Prostate gland (tissue), 2 donors: ENCODE measurements around the gene MINAR1. TPM values are rescaled to one million over a fixed set of nuclear protein-coding genes. Genes with fewer than 3 reads are reported as not detected.

Source experiments
- DNase-seq: peaks from one replicate; pipeline ENCODE4 v3.0.0-alpha.2; 2019; ENCODE audit warnings: low spot score
- H3K27ac ChIP-seq, 2 donors: fragments of 200-600 bp; sonication (generic); 2 replicates each; pipeline ENCODE4 v1.5.1; 2017 to 2019
- H3K27me3 ChIP-seq: fragments of 200-600 bp; sonication (generic); replicated peaks from 2 replicates; pipeline ENCODE4 v1.5.1; 2019; ENCODE audit not compliant: insufficient read depth
- H3K36me3 ChIP-seq, 2 donors: fragments of 200-600 bp; sonication (generic); 1 replicate in 1 of 2; 2 replicates in 1 of 2; pipeline versions ENCODE4 v1.5.1 to v1.8.1; 2017 to 2019
- H3K4me1 ChIP-seq: fragments of 200-600 bp; sonication (generic); replicated peaks from 2 replicates; pipeline ENCODE4 v1.5.1; 2019
- H3K4me3 ChIP-seq, 2 donors: fragments of 200-600 bp; sonication (generic); 2 replicates each; pipeline ENCODE4 v1.5.1; 2017 to 2019
- H3K9me3 ChIP-seq: fragments of 200-600 bp; sonication (generic); 2 replicates; pipeline ENCODE4 v1.5.1; 2017
- CTCF ChIP-seq, 4 experiments: fragments of 200-600 bp in 2 of 4; fragments of 450-650 bp in 2 of 4; sonication (generic) in 2 of 4; IDR thresholded peaks; 1 replicate in 3 of 4; 2 replicates in 1 of 4; pipeline ENCODE4 v1.5.1; 2016 to 2019; ENCODE audit warnings: antibody characterized with exemption in 4 of 4, mild to moderate bottlenecking in 2 of 4, moderate library complexity in 2 of 4
- POLR2A ChIP-seq: fragments of 450-650 bp; IDR thresholded peaks from one replicate; pipeline ENCODE4 v1.6.1; 2016; ENCODE audit warnings: antibody characterized with exemption, mild to moderate bottlenecking
- POLR2AphosphoS5 ChIP-seq: sonication (generic); formaldehyde crosslinking; IDR thresholded peaks from one replicate; pipeline ENCODE4 v1.6.1; 2017; ENCODE audit warnings: antibody characterized with exemption
- WGBS: methylation state at CpG from one replicate; pipeline ENCODE4 v1.1.5; 2018; 5-methylcytosine and 5-hydroxymethylcytosine counted together
- intact Hi-C: fragments of 100-400 bp; cut with DNase I; formaldehyde crosslinking; loops from one replicate; pipeline ENCODE4 v1.14.2; 2022
- total RNA-seq, 2 donors: library from RNA; depleted of rRNA; stranded (reverse); fragments of >200 nt; gene quantifications; one replicate each; pipeline ENCODE4 v1.1.0, GENCODE V29; 2016

MINAR1 gene, protein sequence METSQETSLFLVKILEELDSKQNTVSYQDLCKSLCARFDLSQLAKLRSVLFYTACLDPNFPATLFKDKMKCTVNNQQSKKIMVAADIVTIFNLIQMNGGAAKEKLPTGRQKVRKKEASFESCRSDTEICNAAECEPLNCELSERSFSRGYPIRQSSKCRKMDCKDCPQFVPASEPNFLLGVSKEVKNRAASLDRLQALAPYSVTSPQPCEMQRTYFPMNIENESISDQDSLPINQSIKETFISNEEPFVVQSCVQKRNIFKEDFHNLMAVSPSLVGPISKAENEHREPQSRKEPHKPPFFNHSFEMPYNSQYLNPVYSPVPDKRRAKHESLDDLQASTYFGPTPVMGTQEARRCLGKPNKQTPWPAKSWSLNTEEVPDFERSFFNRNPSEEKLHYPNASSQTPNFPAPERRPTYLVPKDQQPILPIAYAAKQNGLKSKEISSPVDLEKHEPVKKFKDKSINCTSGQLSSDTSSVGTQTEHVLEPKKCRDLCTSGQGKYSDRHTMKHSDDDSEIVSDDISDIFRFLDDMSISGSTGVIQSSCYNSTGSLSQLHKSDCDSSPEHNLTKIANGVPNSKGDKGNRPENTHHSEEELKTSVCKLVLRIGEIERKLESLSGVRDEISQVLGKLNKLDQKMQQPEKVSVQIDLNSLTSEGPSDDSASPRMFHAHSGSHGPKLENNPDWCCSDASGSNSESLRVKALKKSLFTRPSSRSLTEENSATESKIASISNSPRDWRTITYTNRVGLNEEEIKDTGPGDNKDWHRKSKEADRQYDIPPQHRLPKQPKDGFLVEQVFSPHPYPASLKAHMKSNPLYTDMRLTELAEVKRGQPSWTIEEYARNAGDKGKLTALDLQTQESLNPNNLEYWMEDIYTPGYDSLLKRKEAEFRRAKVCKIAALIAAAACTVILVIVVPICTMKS
- under 1 TPM; 0.32 to 0.57 TPM for total RNA-seq

DNA sequence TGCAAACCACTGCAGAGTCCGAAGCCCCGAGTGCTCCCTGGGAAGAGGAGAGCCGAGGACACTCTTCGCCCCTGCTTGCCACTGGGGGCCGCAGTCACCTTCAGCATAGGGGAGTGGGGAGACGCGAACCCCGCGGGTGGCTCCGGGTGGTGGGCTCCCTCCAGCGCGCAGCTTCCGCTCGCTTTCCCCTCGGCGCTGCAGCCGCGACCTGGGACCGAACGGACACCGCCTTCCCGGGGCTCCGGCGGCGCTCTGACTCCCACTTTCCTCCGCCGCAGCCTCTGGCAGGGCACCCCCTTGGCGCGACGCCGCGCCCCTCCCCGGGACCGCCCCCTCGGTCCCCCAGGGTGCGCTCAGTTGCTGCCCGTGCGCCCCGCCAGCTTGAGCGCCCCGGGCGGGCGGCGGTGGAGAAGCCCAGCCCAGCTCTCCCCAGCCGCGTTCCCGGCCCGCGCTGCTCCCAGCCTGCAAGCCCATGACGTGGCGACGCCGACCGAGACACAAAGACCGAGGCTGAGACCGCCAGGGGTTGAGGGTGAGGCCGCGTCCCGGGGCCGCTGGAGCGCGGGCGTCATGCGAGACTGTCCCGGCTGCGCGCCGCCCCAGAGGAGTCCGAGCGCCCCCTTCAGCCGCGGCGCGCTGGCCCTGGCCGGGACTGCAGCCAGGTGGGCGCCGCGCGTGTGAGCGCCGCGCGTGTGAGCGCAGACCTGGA, at the start of gene MINAR1:
Gene MINAR1, plus strand, starts transcription at position 701 of the 709 bp plus-strand sequence. CDS start 23,812 bp downstream, outside the sequence.
- Histone ChIP-seq H3K4me3 (peak within 1 kb of the TSS; percentile 36 to 40), H3K36me3 (no peaks in the 10 kb centered on the region), H3K27ac (no peak within 1 kb of the TSS), H3K4me1 (no peaks in the 10 kb centered on the region), H3K9me3 (no peaks in the 10 kb centered on the region), H3K27me3 (no peaks in the 10 kb centered on the region)
- no peak for DNase-seq
- TF ChIP-seq POLR2A (no peak), POLR2AphosphoS5 (no peak), CTCF (IDR thresholded peaks at IDR 0.05) (no peak)
- intact Hi-C loops: no loop called here
- WGBS: under 1% methylated on average over 45 of the region's 84 CpGs

- intact Hi-C loops: no loop called here
- no peaks in the 10 kb centered on the region for H3K27me3 ChIP-seq
- no peak for DNase-seq
- no peaks in the 10 kb centered on the region for H3K9me3 ChIP-seq
- 25% methylated on average over 4 of the region's 4 CpGs for WGBS
- H3K27ac ChIP-seq: no peak overlapping the region
- no peaks in the 10 kb centered on the region for H3K4me1 ChIP-seq
- H3K36me3 ChIP-seq: no peaks in the 10 kb centered on the region
- no peak overlapping the region for H3K4me3 ChIP-seq
- TF ChIP-seq POLR2A (no peak), POLR2AphosphoS5 (no peak), CTCF (IDR thresholded peaks at IDR 0.05) (no peak)
Measured at GRCh38 chr15:79394231-79394630, 37.9 kb upstream of the MINAR1 start.

GRCh38 chr15:79396850-79397249, 35.3 kb upstream of the MINAR1 start:
- no peak overlapping the region for H3K27ac ChIP-seq
- no peaks in the 10 kb centered on the region for H3K27me3 ChIP-seq
- intact Hi-C loops: no loop called here
- WGBS: 44% methylated on average over 6 of the region's 6 CpGs
- H3K4me1 ChIP-seq: no peaks in the 10 kb centered on the region
- no peaks in the 10 kb centered on the region for H3K9me3 ChIP-seq
- TF ChIP-seq CTCF (IDR thresholded peaks at IDR 0.05) (no peak), POLR2AphosphoS5 (no peak), POLR2A (no peak)
- no peaks in the 10 kb centered on the region for H3K36me3 ChIP-seq
- no peak for DNase-seq
- H3K4me3 ChIP-seq: no peak overlapping the region

DNA sequence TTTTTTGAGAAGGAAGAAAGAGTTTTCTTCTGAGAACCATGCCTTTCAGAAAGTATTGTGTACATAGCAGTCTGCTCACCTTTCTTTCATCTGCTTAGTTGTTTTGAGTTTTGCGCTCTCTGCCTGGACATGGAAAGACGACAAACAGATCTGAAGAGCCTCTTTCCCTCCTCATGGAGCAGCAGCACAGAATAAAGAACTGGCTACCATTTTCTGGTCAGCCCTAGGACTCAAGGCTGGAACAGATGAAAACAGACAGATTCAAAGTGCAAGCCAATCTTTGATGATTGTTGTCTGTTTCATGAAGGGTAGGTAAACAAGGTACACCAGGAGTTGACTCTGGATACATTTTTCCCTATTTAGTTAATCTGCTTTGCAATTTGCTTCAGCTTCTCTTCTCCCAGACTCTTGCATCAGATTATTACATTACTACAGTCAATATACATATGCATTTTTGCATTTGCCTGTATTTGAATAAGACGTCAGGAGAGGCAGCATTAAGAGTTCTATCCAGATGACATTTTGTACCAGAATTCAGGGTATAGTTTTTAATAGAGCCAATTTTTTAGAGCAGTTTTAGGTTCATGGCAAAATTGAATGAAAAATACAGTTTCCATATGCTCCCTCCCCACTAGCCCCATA, 34.7 kb upstream of the MINAR1 start:
- Histone ChIP-seq H3K36me3 (no peaks in the 10 kb centered on the region), H3K4me3 (no peak overlapping the region), H3K27me3 (no peaks in the 10 kb centered on the region), H3K9me3 (no peaks in the 10 kb centered on the region), H3K27ac (no peak overlapping the region), H3K4me1 (no peaks in the 10 kb centered on the region)
- intact Hi-C loops: no loop called here
- 77% methylated on average over 3 of the region's 3 CpGs for WGBS
- TF ChIP-seq POLR2AphosphoS5 (no peak), POLR2A (no peak), CTCF (IDR thresholded peaks at IDR 0.05) (no peak)
- DNase-seq: no peak
